Activated CD4-positive, alpha-beta memory T cell treated with anti-CD3 and anti-CD28 coated beads for 36 hours (primary cell): ENCODE results near the gene SYAP1. TPM values are rescaled to one million over a fixed set of nuclear protein-coding genes. Genes with fewer than 3 reads are reported as not detected.
"Not testable (repeated sequence)": the region's sequence is repeated elsewhere in the genome, so short reads cannot be mapped to it uniquely, and the experiment has no call there.

Source experiments
- CTCF ChIA-PET: fragments of 350-600 bp; sonication (Branson Sonifier 250); formaldehyde crosslinking; loops from one replicate; lab custom pipeline; 2021; ENCODE audit warnings: antibody characterized with exemption, inconsistent platforms; lab: Charles Lee
- POLR2A ChIA-PET: fragments of 350-600 bp; sonication (Branson Sonifier 250); formaldehyde crosslinking; loops from one replicate; lab custom pipeline; 2021; ENCODE audit warnings: antibody characterized with exemption; lab: Charles Lee
- DNase-seq: peaks from one replicate; pipeline ENCODE4 v3.0.0-alpha.2; 2020
- H3K27ac Mint-ChIP-seq: one replicate; pipeline ENCODE4 v1.8.0; 2021; ENCODE audit warnings: mixed read lengths
- H3K27me3 Mint-ChIP-seq: one replicate; pipeline ENCODE4 v1.8.0; 2021; ENCODE audit warnings: mixed read lengths
- H3K36me3 Mint-ChIP-seq: one replicate; pipeline ENCODE4 v1.8.0; 2021; ENCODE audit warnings: mixed read lengths
- H3K4me1 Mint-ChIP-seq: one replicate; pipeline ENCODE4 v1.8.0; 2021; ENCODE audit warnings: low read depth, mixed read lengths
- H3K4me3 Mint-ChIP-seq: one replicate; pipeline ENCODE4 v1.8.0; 2021; ENCODE audit warnings: mild to moderate bottlenecking, mixed read lengths
- H3K9me3 Mint-ChIP-seq: one replicate; pipeline ENCODE4 v1.8.0; 2021; ENCODE audit warnings: mixed read lengths
- intact Hi-C: fragments of 100-400 bp; cut with micrococcal nuclease; formaldehyde crosslinking; loops from one replicate; pipeline ENCODE4 v1.15.1; 2023
- total RNA-seq, 2 experiments: library from RNA; stranded (reverse); gene quantifications; one replicate each; pipeline ENCODE4 v1.2.3, GENCODE V29; 2021

The SYAP1 gene
- total RNA-seq, 2 experiments from 2014 or later: 20.8 to 22.4 TPM

GRCh38 chrX:16708016-16708415, 11.4 kb upstream of the SYAP1 start:
- peaks cover 9% of the 10 kb centered on the region for H3K4me1 Mint-ChIP-seq
- no peaks in the 10 kb centered on the region for H3K27me3 Mint-ChIP-seq
- intact Hi-C loops: no loop called here
- no peak overlapping the region for H3K27ac Mint-ChIP-seq
- H3K9me3 Mint-ChIP-seq: no peaks in the 10 kb centered on the region
- no peak overlapping the region for H3K4me3 Mint-ChIP-seq
- no peaks in the 10 kb centered on the region for H3K36me3 Mint-ChIP-seq
- ChIA-PET POLR2A (no interaction called here), CTCF (no interaction called here)
- no peak for DNase-seq

GRCh38 chrX:16711219-16711811, 8.1 kb upstream of the SYAP1 start:
- Mint-ChIP-seq H3K9me3 (no peaks in the 10 kb centered on the region), H3K4me1 (peaks cover 14% of the 10 kb centered on the region), H3K36me3 (no peaks in the 10 kb centered on the region), H3K4me3 (peak overlapping the region; percentile 74), H3K27ac (no peak overlapping the region), H3K27me3 (no peaks in the 10 kb centered on the region)
- ChIA-PET POLR2A (no interaction called here), CTCF (interaction anchor here (1.6 kb wide), 1 partner anchor 15 kb away, joined by 4 read pairs; no protein-coding TSS in a partner anchor)
- no peak for DNase-seq
- intact Hi-C loops: loop anchor here (10.0 kb wide), 3 partner anchors 957 to 1377 kb away; partner anchors contain the start of gene PIGA

GRCh38 chrX:16711893-16712547, 7.4 kb upstream of the SYAP1 start:
- H3K4me3 Mint-ChIP-seq: peak overlapping the region; percentile 78
- H3K4me1 Mint-ChIP-seq: peaks cover 14% of the 10 kb centered on the region
- H3K36me3 Mint-ChIP-seq: no peaks in the 10 kb centered on the region
- DNase-seq: no peak
- no peaks in the 10 kb centered on the region for H3K9me3 Mint-ChIP-seq
- CTCF ChIA-PET: no interaction called here
- no peaks in the 10 kb centered on the region for H3K27me3 Mint-ChIP-seq
- POLR2A ChIA-PET: interaction anchor here (0.6 kb wide), 1 partner anchor 15 kb away, joined by 4 read pairs; no protein-coding TSS in a partner anchor
- intact Hi-C loops: loop anchor here (10.0 kb wide), 3 partner anchors 957 to 1377 kb away; partner anchors contain the start of gene PIGA
- H3K27ac Mint-ChIP-seq: peak overlapping the region; percentile 60

GRCh38 chrX:16712548-16713155, 6.8 kb upstream of the SYAP1 start, which contains the start of gene CTPS2:
CTPS2 (minus strand) TSS chrX:16712669; CDS start chrX:16702902, 9,767 bp downstream.
- H3K4me1 Mint-ChIP-seq: peaks cover 14% of the 10 kb centered on the region
- ChIA-PET CTCF (no interaction called here), POLR2A (interaction anchor here (0.6 to 0.7 kb wide), 2 partner anchors 16 to 1038 kb away, joined by 3 to 4 read pairs; no protein-coding TSS in a partner anchor)
- peak within 1 kb of the TSS; percentile 78 for H3K4me3 Mint-ChIP-seq
- H3K27ac Mint-ChIP-seq: peak within 1 kb of the TSS; percentile 60
- no peaks in the 10 kb centered on the region for H3K36me3 Mint-ChIP-seq
- DNase-seq: peak; percentile 66
- intact Hi-C loops: loop anchor here (10.0 kb wide), 3 partner anchors 958 to 1378 kb away; partner anchors contain the start of gene PIGA
- no peaks in the 10 kb centered on the region for H3K9me3 Mint-ChIP-seq
- no peaks in the 10 kb centered on the region for H3K27me3 Mint-ChIP-seq

GRCh38 chrX:16714504-16714903, 4.9 kb upstream of the SYAP1 start:
- H3K27ac Mint-ChIP-seq: no peak overlapping the region
- DNase-seq: no peak
- ChIA-PET CTCF (no interaction called here), POLR2A (no interaction called here)
- intact Hi-C loops: loop anchor here (10.0 kb wide), 3 partner anchors 960 to 1380 kb away; partner anchors contain the start of gene PIGA
- H3K9me3 Mint-ChIP-seq: no peaks in the 10 kb centered on the region
- H3K36me3 Mint-ChIP-seq: no peaks in the 10 kb centered on the region
- peaks cover 14% of the 10 kb centered on the region for H3K4me1 Mint-ChIP-seq
- H3K27me3 Mint-ChIP-seq: no peaks in the 10 kb centered on the region
- peak overlapping the region; percentile 35 for H3K4me3 Mint-ChIP-seq

- H3K27me3 Mint-ChIP-seq, H3K9me3 Mint-ChIP-seq, H3K27ac Mint-ChIP-seq, H3K36me3 Mint-ChIP-seq, H3K4me3 Mint-ChIP-seq, POLR2A ChIA-PET, DNase-seq, CTCF ChIA-PET: not testable (repeated sequence)
- H3K4me1 Mint-ChIP-seq: peaks cover 19% of the 10 kb centered on the region
- intact Hi-C loops: loop anchor here (10.0 kb wide), 3 partner anchors 961 to 1381 kb away; partner anchors contain the start of gene PIGA
These were observed 3.8 kb upstream of the SYAP1 start for GRCh38 chrX:16715638-16716037.

- CTCF ChIA-PET: not testable (repeated sequence)
These were observed 3.0 kb upstream of the SYAP1 start for GRCh38 chrX:16716451-16716850.

GRCh38 chrX:16718824-16719333, 533 bp upstream of the SYAP1 start:
- Mint-ChIP-seq H3K4me1 (peaks cover 17% of the 10 kb centered on the region), H3K27me3 (no peaks in the 10 kb centered on the region), H3K4me3 (peak overlapping the region; percentile 92), H3K27ac (peak overlapping the region; percentile 89), H3K9me3 (no peaks in the 10 kb centered on the region), H3K36me3 (no peaks in the 10 kb centered on the region)
- CTCF ChIA-PET: no interaction called here
- intact Hi-C loops: loop anchor here (1.0 to 10.0 kb wide), 6 partner anchors 67 to 1384 kb away; partner anchors contain the start of genes AP1S2, PIGA, RBBP7 and TXLNG
- POLR2A ChIA-PET: interaction anchor here (0.5 kb wide), 1 partner anchor 106 kb away, joined by 3 read pairs; no protein-coding TSS in a partner anchor
- no peak for DNase-seq

More at GRCh38 chrX:16716451-16716850, 3.0 kb upstream of the SYAP1 start:
- H3K4me3 Mint-ChIP-seq, H3K9me3 Mint-ChIP-seq, H3K27ac Mint-ChIP-seq, H3K36me3 Mint-ChIP-seq, H3K27me3 Mint-ChIP-seq, POLR2A ChIA-PET, DNase-seq: not testable (repeated sequence)
- peaks cover 17% of the 10 kb centered on the region for H3K4me1 Mint-ChIP-seq
- intact Hi-C loops: loop anchor here (10.0 kb wide), 3 partner anchors 962 to 1382 kb away; partner anchors contain the start of gene PIGA

GRCh38 chrX:16722481-16722880, 3.1 kb downstream of the SYAP1 start:
- H3K4me3 Mint-ChIP-seq: no peak overlapping the region
- CTCF ChIA-PET: no interaction called here
- no peaks in the 10 kb centered on the region for H3K9me3 Mint-ChIP-seq

GRCh38 chrX:16725072-16725471, 5.7 kb downstream of the SYAP1 start:
- intact Hi-C loops: no loop called here
- no peaks in the 10 kb centered on the region for H3K9me3 Mint-ChIP-seq
- peaks cover 17% of the 10 kb centered on the region for H3K4me1 Mint-ChIP-seq
- peaks cover 6% of the 10 kb centered on the region for H3K36me3 Mint-ChIP-seq
- CTCF ChIA-PET: no interaction called here
- H3K27me3 Mint-ChIP-seq: no peaks in the 10 kb centered on the region
- POLR2A ChIA-PET: no interaction called here
- DNase-seq: no peak
- no peak overlapping the region for H3K27ac Mint-ChIP-seq
- no peak overlapping the region for H3K4me3 Mint-ChIP-seq

More at GRCh38 chrX:16722481-16722880, 3.1 kb downstream of the SYAP1 start:
- no peak for DNase-seq
- intact Hi-C loops: no loop called here
- H3K36me3 Mint-ChIP-seq: peaks cover 6% of the 10 kb centered on the region
- no peak overlapping the region for H3K27ac Mint-ChIP-seq
- peaks cover 18% of the 10 kb centered on the region for H3K4me1 Mint-ChIP-seq
- POLR2A ChIA-PET: no interaction called here
- no peaks in the 10 kb centered on the region for H3K27me3 Mint-ChIP-seq

- POLR2A ChIA-PET, CTCF ChIA-PET, H3K27ac Mint-ChIP-seq, DNase-seq, H3K4me1 Mint-ChIP-seq, H3K4me3 Mint-ChIP-seq, H3K9me3 Mint-ChIP-seq, H3K27me3 Mint-ChIP-seq, intact Hi-C loops, H3K36me3 Mint-ChIP-seq: not testable (repeated sequence)
These were observed 7.1 kb downstream of the SYAP1 start for GRCh38 chrX:16726347-16726988.
